ENCODE data around the gene RNF214.

Gene RNF214

DNA sequence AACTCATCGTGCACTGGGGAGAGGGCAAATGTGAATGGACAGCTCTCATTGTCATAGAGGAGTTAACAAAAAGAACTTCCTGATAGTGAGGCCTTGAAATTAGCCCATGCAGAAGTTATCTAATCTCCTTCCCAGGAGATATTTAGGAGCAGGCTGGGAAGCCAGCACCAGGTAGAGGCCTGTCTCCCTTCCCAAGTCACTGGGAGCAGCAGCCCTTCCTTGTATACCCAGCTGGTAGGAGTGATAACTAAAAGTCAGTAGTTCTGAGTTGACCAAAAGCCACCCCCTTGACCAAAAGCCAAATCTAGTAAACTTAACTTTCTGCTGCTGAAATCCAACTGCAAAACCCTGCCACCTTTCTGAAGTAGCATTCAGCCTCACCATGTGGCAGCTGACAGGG, 57.3 kb downstream of the RNF214 start:
- no peak for DNase-seq

GRCh38 chr11:117290809-117291396, 58.4 kb downstream of the RNF214 start, which contains the start of gene BACE1-AS:
Gene BACE1-AS (plus strand): TSS chr11:117291346.
- DNase-seq: no peak

- no peak for DNase-seq
Observed at GRCh38 chr11:117292616-117293015, 60.1 kb downstream of the RNF214 start.

GRCh38 chr11:117295438-117296137, 63.1 kb downstream of the RNF214 start:
- DNase-seq: no peak

- DNase-seq: no peak
Observed at GRCh38 chr11:117296881-117297280, 64.4 kb downstream of the RNF214 start.

DNA sequence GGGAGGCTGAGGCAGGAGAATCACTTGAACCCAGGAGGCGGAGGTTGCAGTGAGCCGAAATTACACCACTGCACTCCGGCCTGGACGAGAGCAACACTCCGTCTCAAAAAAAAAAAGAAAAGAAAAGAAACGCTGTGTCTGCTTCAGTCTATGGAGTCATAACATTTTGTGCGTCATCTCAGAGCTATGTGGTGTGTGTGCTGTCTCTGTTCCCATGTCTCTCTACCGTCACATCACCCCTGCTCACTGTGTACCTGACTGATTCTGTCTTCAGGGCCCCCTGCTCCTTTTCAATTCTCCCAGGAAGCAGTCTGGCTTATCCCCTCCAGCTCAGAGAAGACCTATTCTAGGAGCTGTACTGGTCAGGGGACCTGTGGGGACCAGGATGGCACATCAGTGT, 65.7 kb downstream of the RNF214 start:
- no peak for DNase-seq

- DNase-seq: no peak
Observed at GRCh38 chr11:117299351-117300282, 67.1 kb downstream of the RNF214 start.

DNA sequence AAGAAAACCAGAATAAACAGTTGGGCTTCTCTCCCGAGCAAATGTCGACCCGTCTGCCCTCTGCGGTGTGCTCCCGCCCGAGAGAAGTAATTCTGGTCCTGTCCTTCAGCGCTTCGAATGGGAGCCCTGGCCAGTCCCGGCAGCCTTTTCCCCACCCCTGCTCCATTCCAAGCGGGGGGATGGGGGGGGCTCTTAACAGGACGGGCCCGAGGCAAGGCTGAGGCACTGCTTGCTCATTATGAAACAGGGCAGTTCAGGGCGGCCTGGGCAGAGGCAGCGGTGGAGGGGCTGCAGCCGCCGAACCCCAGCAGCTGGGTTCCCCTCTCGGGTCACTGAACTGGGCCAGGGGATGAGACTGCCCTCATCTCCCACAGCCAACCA, 67.8 kb downstream of the RNF214 start:
- no peak for DNase-seq

DNA sequence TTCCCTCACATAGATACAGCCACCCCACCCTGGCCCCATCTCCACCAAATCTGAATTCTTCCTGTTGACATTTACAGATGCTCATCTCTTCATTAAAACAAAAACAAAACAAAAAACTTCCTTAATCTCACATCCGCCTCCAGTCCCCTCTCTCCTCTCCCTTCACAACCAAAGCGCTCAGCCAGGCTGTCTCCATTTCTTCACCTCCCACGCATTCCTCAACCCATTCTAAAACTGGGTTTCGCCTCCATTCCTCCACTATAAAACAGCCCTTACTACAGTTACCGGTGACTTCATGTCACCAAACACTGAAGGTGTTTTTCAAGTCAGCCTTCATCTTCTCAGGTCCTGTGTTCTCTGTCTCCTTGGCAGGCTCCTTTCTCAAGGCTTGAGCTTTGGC, 68.3 kb downstream of the RNF214 start:
- no peak for DNase-seq

GRCh38 chr11:117302228-117302627, 69.8 kb downstream of the RNF214 start:
- no peak for DNase-seq

DNA sequence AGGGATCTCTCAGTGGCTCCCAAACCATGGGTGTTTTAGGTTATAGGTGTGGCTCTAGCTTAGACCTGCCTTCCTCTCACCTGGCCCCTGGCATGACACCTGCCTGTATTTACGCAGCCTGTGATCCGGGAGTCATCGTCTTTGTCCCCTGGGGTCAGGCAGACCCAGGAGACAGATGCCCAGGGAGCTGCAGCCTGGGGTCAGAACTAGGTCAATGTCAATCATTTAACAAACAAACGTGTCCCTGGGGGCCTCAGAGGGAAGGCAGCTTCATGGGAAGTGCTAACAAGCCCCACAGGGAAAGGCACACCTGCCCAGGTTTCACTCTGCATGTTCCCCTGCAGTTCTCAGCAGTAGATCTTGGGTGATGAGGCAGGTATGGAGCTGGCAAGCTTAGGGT, 70.6 kb downstream of the RNF214 start:
- no peak for DNase-seq

- DNase-seq: no peak
Observed at GRCh38 chr11:117303646-117304315, 71.3 kb downstream of the RNF214 start.

DNA sequence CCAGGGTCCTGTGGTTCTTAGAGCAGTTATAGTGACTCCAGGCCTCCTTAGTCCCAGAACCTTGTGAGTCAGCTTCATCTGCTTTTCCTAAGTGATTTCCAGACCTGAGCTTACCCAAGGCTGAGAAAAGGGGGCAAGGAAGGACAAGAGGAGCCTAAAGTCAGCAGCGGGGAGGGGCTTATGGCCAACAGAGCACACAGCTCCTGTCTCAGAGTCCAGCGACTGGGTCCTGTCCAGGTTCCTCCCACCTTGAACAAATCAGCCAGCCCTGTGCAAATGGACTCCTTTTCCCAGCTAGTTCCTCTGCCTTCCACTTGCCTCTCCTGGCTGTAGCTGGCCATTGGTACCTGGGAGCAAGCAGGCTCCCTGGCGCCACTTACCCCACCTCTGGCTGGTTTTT, 72.7 kb downstream of the RNF214 start:
- DNase-seq: no peak

- DNase-seq: no peak
Observed at GRCh38 chr11:117309310-117309709, 76.8 kb downstream of the RNF214 start.

DNA sequence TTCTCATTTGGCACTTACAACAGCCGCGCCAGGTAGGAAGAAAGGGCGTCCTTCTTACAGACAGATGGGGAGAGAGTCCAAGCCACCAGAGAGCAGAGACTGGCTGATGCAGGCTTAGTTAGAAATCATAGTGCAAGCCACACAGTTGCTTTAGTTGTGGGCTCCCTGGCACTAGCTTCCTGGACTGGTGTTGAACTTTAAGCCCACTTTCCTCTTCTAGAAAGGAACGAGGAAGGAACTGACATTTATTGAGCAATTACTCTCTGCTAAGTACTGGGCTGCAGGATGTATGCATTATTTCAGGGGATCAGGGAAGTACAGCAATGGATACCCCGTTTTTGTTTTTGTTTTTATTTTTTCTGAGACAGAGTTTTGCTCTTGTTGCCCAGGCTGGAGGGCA, 80.6 kb downstream of the RNF214 start:
- DNase-seq: no peak

DNA sequence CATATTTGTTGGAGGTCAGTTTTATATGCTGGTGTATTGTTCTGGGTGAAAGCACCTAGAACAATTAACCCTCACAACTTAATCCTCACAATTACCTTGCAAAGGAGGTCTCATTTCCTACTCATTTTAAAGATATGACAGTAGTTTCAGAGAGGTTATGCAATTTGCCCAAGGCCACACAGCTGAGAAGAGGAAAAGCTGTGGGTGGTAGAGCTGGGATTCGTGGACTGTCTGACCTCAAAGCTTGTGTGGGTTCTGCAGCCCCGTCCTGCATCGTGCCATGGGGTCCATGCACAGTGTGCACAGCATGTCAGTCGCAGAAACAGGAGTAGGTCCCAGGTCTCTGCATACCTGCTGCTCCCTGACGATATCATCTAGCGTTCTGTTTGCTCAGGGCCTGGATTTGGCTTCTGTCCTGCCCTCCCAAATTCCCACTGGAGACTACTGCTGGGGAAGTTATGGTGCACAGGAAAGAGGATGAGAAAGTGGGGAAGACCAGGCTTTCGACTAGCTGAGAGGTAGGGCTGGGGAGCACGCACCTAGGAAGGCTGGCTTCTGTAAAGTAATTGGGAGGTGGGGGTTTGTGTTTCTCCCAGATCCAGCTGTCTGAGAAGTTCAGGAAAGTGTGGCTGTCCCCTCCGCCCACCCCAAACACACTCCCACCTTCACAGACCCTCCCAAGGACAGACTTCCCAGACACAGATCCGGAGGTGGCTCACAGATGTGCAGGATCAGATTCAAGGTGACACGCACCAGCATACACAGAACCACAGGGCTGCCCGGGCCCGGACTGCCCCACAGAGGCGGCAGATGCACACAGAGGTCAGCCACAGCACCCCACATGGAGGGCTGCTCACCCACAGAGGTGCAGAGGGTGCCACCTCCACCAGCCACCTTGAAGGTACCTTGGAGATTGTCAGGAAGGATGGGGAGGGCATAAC, 81.6 kb downstream of the RNF214 start:
- no peak for DNase-seq

DNA sequence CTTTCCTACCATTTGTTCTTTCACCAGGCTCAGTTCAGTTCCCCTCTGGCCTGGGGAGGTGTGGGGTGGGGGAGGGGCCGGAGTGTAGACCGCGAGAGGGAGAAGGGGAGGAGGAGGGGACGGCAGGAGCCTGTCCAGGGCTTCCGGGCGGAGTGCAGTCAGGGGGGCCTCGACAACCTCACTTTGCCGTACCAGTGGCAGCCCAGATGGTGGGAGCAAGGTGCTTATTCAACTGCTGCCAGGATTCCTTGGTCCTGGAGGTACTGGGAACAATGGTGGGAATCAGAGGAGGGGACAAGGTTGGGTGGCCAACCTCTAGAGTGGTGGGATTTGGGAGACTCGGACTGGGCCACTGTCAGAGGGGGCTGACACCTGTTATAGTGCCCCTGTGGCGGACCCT, 82.4 kb downstream of the RNF214 start:
- DNase-seq: no peak

- no peak for DNase-seq
Observed at GRCh38 chr11:117315285-117316196, 83.1 kb downstream of the RNF214 start.

GRCh38 chr11:117316197-117316961, 83.9 kb downstream of the RNF214 start, which contains the start of gene BACE1:
Gene BACE1 (minus strand): TSS chr11:117316256. CDS start chr11:117315795, 461 bp downstream.
- DNase-seq: peak in 1 of 2 donors; percentile 18

- DNase-seq: no peak
Observed at GRCh38 chr11:117318738-117319137, 86.3 kb downstream of the RNF214 start.
